ENCODE results near the gene ANKRD55. TPM values are rescaled to one million over a fixed set of nuclear protein-coding genes. Genes with fewer than 3 reads are reported as not detected.

The ANKRD55 gene
- total RNA-seq, 4 donors from 2014 or later = not detected

DNA sequence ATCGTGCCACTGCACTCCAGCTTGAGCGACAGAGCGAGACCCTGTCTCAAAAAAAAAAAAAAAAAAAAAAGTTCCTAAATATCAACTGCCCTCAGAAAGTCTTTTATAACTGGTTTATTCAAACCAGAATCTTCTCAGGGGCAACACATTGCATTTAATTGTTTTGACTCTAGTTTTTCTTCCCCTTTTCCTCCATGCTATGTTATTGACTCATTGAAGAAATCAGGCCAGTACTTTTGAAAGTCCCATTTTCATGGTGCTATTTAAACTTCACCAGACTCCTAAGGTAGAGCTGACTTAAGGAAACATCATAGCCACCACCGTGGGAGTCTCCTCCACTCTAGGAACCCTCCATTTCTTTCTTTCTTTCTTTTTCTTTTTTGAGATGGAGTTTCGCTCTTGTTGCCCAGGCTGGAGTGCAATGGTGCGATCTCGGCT lies 155.3 kb downstream of the ANKRD55 start:
- TF ChIP-seq, protein P1, sequence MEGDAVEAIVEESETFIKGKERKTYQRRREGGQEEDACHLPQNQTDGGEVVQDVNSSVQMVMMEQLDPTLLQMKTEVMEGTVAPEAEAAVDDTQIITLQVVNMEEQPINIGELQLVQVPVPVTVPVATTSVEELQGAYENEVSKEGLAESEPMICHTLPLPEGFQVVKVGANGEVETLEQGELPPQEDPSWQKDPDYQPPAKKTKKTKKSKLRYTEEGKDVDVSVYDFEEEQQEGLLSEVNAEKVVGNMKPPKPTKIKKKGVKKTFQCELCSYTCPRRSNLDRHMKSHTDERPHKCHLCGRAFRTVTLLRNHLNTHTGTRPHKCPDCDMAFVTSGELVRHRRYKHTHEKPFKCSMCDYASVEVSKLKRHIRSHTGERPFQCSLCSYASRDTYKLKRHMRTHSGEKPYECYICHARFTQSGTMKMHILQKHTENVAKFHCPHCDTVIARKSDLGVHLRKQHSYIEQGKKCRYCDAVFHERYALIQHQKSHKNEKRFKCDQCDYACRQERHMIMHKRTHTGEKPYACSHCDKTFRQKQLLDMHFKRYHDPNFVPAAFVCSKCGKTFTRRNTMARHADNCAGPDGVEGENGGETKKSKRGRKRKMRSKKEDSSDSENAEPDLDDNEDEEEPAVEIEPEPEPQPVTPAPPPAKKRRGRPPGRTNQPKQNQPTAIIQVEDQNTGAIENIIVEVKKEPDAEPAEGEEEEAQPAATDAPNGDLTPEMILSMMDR (IDR thresholded peaks at IDR 0.05; ENCODE audit: low read depth) = no peak

DNA sequence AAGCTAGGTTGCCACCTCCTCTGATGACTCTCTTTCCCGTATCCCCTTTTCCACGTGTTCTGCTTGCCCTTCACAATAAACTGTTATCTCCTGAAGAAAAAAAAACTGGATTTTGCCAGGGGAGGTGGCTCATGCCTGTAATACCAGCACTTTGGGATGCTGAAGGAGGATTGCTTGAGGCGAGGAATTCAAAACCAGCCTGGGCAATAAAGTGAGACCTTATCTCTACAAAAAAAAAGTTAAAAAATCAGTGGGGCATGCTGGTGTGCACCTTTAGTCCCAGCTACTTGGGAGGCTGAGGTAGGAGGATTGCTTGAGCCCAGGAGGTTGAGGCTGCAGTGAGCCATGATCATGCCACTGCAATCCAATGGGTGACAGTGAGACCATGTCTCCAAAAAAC lies 156.6 kb downstream of the ANKRD55 start:
- TF ChIP-seq, protein P1 (IDR thresholded peaks at IDR 0.05; ENCODE audit: low read depth) = no peak

DNA sequence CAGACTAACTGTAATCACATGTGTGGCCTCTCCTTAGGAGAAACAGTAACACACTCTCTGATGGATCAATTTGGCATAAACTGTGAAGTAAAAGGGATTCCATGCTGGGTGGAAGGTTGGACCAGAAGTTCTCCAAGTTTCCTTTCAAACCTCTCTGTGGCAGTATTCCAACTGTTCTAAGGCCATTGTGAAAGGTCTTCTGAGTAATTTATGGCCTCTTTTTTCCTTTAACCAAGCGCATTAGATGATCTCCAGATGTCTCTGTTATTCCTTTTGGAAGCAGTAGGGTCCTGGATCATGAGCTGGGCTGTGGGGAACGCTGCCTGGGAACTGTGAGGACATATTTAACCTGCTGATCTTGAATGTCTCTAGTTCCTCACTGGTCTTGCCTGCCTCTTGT lies 157.8 kb downstream of the ANKRD55 start:
- TF ChIP-seq, protein P1 (IDR thresholded peaks at IDR 0.05; ENCODE audit: low read depth) = no peak

DNA sequence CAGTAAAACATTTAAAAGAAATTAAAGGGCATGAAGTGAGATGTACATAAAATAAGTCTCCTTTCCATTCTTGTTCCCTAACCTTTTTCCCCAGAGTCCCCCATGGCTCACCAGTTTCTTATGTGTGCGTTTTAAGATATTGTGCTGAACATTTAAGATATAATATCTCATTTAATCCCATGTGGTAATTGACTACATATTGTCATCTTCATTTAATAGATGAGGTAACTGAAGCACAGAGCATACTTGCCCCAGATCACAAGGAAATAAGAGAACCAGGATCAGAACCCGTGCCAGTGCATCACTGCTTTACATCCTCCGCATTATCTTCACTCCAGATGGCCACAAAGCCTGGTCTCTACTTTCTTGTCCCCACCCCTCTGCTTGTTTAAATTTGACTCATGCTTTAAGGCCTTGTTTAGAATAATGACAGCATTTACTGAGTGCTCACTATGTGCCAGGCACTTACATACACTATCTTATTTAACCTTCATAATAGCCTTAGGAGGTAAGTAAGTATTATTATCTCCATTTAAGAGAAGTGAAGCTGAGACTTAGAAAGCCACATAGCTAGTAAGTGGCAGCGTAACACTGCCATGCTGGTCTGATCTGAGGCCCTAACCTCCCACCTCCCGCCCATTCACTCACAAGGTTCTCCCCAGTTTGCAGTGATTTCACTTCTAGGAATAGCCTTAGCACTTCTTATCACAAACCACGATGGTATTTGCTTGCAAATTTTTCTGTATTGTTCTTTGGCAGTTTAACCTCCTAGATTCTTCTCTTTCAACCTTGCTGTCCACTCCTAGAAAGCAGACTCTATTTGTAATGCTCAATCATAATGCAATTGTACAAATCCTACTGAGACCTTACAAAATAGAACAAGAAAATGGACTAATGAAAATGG lies 160.0 kb downstream of the ANKRD55 start:
- TF ChIP-seq, protein P1 (IDR thresholded peaks at IDR 0.05; ENCODE audit: low read depth) = no peak

DNA sequence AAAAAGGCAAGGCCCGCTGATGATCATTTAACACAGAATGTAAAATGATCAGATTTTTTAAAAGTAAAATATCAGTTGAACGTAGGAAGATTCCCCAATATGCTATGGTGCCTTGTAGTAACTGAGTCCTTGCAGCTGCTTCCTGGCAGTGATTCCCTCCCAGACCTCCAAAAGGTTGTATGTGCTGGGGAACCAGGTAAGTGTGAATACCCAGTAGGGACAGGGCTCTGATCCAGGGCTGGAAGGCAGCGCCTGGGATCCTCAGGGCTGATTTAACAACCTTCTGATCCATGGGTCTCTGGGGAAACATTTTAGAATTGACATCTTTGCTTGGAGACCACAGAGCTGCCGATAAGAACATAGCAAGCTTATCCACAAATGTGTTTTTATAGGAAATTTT lies 161.7 kb downstream of the ANKRD55 start:
- TF ChIP-seq, protein P1 (IDR thresholded peaks at IDR 0.05; ENCODE audit: low read depth) = no peak

DNA sequence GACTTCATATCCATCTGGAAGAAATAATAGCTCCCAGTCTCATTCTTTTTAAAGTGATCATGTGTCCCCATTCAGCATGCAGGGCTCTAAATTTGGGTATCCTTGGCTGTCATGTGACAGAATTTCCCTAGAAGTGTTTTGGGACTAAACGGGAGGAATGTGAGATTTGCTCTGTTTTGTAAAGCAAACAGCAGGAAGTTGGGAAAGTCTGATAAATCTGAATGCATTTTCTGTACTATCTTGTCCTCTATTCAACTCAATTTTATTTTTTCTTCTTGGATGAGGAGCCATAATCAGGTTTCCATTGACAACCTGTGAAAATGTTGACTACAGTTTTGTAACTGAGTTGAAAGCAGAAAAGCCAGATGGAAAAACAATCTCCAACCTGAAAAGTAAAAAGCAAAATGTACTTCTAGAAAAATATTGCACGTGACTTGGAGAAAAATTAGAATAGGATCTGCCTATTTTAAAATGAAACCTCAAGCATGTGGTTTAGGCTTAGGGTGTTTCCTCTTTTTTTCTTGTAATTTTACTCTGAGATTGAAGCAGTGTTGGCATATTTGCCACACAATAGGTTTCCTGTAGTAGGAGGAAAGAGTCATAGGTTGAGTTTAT lies 162.2 kb downstream of the ANKRD55 start:
- TF ChIP-seq, protein P1 (IDR thresholded peaks at IDR 0.05; ENCODE audit: low read depth) = no peak

DNA sequence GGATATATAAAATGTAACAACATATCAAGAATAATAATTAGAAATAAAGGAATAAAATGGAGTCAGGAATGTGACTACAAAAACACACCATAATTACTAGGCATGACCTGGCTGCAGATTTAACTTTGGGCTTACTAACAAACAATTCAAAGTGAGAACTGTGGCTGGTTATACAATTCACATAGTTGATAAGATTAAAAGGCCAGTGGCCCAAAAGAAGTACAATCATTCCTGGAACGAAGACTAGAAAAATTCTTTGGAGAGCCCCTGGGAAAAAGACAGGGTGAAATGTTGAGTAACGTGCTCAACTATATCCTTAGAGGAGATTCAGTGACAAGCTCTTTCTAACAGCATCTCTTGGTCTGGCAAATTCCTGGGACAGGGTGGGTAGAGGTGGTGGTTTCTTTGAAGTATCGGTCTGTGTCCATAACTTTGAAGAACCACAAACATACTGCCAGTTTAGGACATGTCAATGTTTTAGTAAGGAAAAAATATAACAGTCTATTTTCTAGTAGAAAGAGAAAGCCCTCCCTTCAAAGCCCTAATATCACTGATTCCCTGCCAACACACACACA lies 163.4 kb downstream of the ANKRD55 start:
- TF ChIP-seq, protein P1 (IDR thresholded peaks at IDR 0.05; ENCODE audit: low read depth) = no peak

All from subcutaneous adipose tissue (tissue), 4 donors.